Panc1 (cell line): ENCODE measurements around the gene SNAP47.

ENCODE experiments used
- CTCF ChIP-seq: fragments of 450-650 bp; IDR thresholded peaks from 2 replicates; pipeline ENCODE4 v1.5.1; 2017; ENCODE audit warnings: mild to moderate bottlenecking
- POLR2AphosphoS5 ChIP-seq: IDR thresholded peaks from 2 replicates; pipeline ENCODE4 v1.6.1; 2012; ENCODE audit warnings: mild to moderate bottlenecking, low read depth, low read length, moderate library complexity
- REST ChIP-seq, 2 experiments: IDR thresholded peaks; 2 replicates each; pipeline ENCODE4 v1.6.1; 2011 to 2012; ENCODE audit warnings: low read depth in 2 of 2, control low read depth in 1 of 2, low read length in 1 of 2, mild to moderate bottlenecking in 1 of 2, moderate library complexity in 1 of 2; ENCODE audit not compliant: insufficient read depth in 1 of 2
- SIN3A ChIP-seq: IDR thresholded peaks from 2 replicates; pipeline ENCODE4 v1.6.1; 2012; ENCODE audit warnings: low read depth, mild to moderate bottlenecking, low read length, moderate library complexity, borderline replicate concordance; ENCODE audit not compliant: insufficient read depth

- TF ChIP-seq CTCF (no peak), REST (IDR thresholded peaks at IDR 0.05; ENCODE audit: insufficient read depth in 1 of 2, low read depth in 2 of 2, low read length in 1 of 2) (no peak), SIN3A (no peak), POLR2AphosphoS5 (no peak)
Measured at GRCh38 chr1:227770812-227771211, 35.6 kb downstream of the SNAP47 start.
